ENCODE measurements around the gene CFP.

GRCh38 chrX:47646636-47647035, 16.9 kb upstream of the CFP start:
- TF ChIP-seq CTCF (IDR thresholded peaks at IDR 0.05): no peak
- no peak for TF ChIP-seq ZFX (IDR thresholded peaks at IDR 0.05; ENCODE audit: borderline replicate concordance)
